NOMO-1 (cell line): ENCODE measurements around the gene WT1.
A peak's percentile ranks its signal among the peaks of the same experiment; 100 is the strongest.
"Not testable (repeated sequence)": the region's sequence is repeated elsewhere in the genome, so short reads cannot be mapped to it uniquely, and the experiment has no call there.

Experiments used
- DNase-seq, 2 experiments: peaks; one replicate each; lab custom pipeline; 2025; ENCODE audit not compliant: unreplicated experiment in 2 of 2; lab: John Stamatoyannopoulos, UW

Gene WT1

DNA sequence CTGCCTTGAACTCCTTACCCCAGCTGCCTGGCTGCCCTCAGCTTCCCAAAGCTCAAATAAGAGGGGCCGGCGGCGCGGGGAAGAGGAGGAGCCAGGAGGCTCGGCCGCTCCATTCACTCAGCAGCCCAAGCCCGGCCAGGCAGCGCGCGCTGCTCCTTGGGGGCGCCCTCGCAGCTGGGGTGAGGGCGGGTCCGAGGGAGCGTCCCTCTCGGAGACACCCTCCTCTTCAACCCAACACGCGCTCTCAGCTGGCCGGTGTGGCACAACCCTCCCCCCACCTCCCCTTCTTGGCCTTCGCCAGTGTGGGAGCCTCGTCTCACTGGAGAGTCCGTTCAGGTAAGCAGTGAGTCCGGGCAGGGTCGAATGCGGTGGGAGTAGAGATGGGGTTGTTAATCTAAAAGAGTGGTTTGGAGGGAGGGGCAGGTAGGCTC lies at the start of gene WT1:
WT1 (minus strand) TSS at position 29 of the 431 bp plus-strand sequence.
- DNase-seq, result peak in 1 of 2 experiments; percentile 16

DNA sequence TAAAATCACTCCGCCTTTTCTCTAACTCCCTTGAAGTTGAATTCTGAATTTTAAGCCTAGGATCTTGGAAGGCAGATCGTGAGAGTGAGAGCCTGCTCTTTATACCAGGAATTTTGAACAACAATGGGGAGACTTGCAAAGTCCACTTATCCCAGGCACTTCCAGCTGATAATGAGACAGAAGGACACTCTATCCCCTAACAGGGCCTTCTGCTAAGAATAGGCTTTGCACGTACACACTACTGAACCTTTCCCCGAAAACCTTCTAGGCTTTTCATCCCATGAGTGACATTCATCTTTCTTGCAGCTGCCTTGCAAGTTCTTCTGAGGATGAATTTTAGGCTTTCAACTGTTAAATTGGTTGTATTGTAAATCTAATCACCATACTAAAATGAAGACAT lies 44.0 kb upstream of the WT1 start:
- no peak for DNase-seq

DNA sequence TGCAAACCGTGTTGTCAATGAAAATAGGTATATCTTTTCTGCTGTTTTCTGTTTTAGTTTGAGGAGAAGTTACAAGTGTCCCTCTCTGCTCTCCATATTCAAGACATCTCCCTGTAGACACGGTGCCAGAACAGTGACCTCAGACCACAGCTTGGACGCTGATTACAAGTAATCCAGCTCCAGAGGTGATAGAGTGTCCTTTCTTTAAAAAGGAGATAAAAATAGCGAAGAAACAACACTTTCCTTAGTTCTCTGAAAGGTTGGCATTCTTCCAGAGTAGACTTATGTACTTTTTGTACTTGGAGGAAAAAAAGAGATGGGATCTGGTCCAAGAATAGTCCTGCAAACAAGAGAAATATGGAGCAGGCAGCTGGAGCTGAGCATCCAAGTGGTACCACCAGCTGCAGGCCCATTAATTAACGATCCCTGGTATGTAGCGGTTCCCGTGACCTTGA lies 43.0 kb upstream of the WT1 start:
- no peak for DNase-seq

DNA sequence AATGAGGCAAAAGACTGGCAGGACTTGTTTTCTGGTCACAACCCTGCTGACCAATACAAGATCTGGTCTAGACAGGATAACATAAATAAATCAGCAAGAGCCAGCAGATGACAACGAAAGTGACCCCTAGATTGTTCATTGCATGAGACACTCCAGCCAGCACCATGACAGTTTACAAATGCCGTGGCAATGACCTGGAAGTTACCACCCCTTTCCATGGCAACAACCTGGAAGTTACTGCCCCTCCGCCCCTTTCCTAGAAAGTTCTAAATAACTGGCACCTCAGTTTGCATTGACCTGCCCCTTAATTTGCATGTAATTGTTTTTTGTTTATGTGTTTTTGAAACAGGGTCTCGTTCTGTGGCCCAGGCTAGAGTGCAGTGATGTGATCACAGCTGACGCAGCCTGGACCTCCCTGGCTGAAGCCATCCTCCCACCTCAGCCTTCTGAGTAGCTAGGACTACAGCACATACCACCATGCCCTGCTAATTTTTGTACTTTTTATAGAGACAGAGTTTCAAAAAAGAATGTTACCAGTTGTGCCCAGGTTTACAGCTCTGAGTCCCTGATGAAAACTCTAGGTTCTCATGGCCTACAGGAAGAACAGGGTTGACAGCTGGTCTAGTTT lies 38.1 kb upstream of the WT1 start:
- no peak for DNase-seq

DNA sequence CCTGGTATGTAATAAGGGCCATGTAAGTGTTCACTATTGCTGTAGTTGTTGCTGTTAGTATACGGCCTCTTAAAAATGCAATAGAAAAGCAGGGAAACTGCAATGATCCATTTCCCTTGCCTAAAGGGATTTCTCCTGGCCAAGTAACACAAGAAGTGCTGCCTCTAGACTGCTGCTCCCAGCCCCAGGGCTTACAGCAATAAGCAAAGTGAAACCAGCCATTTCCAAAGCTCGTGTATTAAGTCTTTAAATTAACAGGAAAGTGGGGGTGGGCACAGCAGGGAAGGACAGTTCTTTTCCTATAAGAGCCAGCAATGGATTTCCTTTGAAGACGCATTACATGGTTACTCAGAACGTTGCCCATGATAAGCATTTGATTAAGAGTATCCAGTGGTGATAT lies 36.9 kb upstream of the WT1 start:
- no peak for DNase-seq

DNA sequence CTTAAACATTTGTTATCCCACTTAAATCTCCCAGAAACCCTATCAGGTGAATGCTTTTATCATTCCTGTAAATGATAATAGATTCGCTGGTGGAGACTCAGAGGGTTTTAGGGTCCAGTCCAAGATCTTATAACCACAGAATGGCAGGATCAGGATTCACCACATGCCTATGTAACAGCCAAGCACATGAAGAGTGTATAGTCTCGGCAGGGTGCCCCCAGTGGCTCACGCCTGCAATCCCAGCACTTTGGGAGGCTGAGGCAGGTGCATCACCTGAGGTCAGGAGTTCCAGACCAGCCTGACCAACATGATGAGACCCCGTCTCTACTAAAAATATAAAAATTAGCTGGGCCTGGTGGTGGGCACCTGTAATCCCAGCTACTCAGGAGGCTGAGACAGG lies 36.2 kb upstream of the WT1 start:
- not testable (repeated sequence) for DNase-seq

DNA sequence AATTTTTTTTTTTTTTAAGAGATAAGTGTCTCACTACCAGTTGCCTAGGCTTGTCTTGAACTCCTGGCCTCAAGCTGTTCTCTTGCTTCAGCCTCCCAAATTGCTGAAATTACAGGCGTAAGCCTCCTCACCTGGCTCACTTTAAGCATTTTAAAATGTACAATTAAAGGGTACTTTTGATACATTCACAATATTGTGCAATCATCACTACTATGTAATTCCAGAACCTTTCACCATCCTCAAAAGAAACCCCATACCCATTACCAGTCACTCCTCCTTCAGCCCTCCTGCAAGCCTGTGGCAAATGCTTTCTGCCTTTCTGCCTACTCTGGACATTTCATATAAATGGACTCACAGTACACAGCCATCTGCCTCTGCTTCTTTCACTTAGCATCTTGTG lies 34.5 kb upstream of the WT1 start:
- DNase-seq, result no peak

DNA sequence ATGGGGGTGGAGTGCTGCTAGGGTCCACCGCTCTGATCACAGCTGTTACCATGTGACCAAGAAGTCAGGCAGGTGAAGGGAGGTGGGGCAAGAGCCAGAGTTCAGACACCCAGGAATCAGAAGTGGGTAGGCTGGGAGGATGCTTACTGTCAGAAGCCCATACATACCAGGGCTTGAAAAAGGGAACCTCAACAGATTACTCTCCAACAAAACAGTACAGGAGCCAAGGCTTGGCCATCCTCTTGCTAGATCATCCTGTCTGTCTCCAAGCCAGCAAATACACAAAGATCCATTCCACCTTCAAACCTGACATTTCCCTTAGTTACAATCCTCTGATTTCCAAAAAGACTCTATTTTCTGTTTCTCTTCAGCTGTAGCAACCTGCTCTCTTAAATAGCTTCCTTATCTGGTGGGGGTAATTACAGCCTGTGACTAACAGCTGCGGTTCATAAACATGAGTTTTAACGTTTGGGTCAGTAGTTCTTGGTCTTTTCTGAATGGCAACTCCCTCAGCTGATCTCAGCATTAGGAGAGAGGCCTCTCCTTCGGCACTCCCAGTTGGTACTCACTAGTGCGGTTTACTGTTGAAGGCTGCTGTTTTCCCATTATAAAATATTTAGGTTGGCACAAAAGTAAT lies 31.1 kb upstream of the WT1 start:
- DNase-seq, result peak; percentile 82 to 92

DNA sequence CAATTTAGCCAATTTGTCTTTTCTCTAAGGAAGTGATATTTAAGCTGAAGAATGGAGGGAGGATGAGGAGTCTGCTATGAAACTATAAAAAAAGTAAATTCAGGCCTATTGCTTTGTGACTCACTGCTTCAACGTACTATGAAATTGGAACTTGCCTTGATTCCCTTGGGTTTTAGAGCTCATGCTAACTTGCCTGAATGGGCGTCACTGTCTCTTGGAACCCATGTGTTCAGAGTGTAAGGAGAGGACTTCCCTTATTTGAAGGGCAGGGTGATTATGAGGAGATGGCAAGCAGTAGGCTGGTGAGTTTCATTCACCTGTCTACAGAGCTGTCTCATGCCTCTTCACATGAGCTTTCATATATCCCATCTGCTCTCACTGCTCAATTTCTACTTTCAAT lies 28.7 kb upstream of the WT1 start:
- no peak for DNase-seq

DNA sequence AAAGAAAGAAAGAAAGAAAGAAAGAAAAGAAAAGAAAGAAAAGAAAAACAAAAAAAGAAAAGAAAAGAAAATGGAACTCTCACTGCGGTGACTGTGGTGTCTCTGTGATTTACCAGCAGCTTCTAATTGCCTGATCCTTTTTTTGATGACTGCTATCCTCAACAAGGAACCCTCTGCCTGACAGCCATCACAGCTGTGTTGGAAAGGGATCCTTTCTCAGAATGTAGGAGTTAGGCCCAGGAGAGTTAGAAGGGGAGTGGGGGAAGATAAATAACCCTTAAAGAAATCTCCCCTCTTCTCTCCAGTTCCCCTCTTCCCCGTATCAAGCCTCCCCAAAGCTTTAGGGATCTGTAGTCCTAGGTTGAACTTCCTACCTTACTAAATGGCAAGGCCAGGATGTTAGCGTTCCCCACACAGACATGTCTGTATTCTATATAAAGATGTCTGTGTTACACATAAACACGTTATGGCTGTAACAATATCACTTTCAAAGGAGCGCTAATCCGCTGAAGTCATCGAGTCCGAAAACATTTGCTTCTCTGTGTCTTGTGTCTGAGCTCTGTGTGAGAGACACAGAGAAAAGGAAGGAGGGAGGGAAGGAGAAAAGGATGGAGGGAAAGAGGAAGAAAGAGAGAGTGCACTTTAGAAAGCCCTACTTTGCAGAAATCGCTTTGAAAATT lies 26.8 kb upstream of the WT1 start:
- DNase-seq, result no peak

DNA sequence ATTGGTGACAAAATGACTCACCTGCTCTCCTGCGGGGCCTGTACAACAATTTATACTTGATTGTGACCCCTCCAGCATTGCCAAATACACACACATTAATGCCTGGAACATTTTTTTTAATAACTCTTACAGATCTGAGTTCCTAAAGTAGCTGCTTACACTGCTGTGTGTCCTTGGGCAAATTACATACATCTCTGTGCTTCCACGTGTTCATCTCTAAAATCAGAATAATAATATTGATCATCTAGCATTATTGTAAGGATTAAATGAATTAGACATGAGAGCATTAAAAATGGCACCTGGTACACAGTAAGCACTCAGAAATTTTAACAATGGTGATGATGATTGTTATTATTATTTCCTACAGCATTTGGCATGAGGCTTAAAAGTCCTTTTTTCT lies 21.5 kb upstream of the WT1 start:
- DNase-seq, result no peak

DNA sequence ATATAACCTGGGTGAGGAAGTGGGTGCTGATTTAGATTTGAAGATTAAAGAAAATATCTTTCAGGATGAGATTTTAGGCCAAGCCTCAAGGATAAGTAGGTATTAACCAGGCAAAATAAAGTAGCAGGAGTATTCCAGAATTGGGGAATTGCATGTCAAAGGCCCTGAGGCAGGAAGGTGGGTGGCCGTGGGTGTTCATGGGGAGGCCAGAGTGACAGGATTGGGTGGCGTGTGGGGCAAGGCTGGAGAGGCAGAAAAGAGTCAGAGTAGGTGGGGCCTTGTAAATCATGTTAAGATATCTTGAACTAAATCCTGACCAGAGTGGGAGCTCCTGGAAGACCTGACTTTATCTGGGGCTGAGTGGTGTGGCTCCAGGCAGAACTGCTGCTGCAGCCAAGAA lies 19.7 kb upstream of the WT1 start:
- no peak for DNase-seq

DNA sequence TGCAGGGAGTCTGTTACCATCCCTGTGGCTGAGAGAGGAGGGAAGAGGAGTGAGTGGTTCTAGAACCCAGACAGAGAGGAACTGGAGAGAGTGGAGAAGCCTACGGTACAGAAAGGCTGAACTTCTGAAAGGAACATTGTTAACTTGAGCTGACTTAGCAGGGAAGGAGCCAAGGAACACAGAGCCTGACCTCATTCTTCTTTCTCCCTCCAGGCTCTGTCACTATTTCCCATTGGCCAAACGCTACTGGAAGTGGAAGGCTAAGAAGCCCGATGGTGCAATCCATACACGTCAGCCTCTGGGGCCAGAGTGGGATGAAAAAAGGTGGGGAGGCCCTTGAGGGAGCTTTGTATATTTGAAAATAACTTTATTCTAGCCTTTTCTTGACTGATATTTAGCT lies 16.5 kb upstream of the WT1 start:
- DNase-seq, result no peak

DNA sequence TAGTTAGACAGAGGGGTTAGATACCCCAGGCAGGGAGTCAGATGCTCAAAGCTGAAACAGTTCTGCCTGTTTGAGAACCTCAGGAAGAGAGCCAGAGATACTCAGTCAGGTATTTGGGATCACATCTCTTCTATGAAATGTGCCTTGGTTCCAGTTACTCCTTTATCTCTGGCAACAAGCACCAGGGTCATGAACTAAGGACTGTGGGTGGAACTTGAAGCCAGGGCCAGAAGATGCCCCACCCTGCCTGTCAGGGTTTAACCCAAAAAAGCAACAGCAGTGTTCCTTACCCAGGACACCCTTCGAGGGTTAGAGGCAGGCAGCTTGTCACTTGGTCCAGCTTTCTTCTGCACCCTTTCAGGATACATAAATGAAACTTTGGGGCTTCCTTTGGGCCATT lies 15.0 kb upstream of the WT1 start:
- DNase-seq, result no peak

DNA sequence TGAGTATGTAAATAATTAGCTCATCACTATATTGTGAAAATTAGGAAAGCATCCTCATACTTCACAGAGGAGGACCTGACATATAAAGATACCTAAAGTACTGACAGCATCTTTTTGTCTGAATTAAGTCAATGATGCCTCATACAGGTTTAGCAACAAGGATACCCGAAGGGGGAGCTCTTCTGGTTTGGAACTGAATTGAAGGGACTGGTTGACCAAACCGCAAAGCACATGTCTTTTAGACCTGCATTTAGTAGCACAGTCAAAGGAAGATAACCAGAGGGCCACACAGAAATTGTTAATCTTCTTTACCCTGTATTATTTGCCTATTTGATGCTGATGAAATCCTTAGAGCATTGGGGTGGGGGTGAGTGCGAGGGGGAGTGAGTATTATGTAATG lies 12.9 kb upstream of the WT1 start:
- DNase-seq, result peak; percentile 18 to 29

DNA sequence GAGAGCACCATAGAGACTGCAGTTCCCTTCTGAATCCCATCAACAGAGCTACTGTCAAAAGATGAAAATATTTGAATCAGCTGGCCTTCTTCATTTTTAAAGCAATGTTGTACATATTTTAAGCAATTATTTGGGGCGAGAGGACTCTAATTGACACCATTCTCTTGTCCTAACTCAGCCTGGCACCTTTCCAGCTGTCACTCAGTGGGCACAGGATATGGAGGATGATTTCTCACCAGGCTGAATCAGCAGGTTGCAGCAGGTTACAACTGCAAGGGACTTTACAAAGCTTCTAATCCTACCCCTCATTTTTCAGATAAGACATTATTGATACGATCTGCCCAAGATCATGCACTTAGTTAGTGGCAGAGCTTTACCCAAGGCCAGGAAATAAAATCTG lies 11.9 kb upstream of the WT1 start:
- DNase-seq, result no peak

DNA sequence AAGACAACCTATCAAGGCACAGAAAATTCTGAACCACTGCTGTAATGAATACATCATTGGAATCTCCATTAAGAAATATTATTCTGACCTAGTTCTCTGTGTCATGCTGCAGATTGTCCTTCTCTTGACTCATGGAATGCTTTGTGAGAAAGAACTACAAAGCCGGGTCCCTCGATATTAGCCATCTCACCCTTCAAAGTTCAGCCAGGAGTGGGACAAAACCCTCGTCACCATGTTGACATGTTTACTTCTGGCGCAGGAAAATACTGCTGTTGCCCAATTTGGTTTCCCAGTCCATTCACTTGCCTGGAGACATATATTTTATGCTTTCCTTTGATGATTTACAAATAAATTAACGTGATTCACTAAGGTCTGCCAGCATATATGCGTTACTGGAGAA lies 10.9 kb upstream of the WT1 start:
- DNase-seq, result no peak

DNA sequence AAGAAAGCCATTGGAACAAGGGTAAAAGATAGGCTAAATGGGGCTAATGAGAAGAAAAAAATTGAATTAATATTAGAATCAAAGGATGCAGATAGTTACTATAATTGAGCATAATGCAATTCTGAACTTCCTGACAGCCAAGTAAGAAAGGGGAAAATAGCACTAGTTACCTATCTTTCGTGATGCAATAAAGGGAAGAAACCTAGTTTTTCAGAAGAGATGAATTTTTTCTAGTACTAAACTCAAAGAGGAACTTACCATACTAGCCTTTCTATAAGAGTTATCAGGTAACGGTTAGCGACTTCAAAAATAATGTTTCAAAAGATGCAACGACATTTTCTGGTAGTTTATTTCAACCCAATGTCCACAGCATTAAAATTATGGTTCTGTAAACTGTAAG lies 8.8 kb upstream of the WT1 start:
- DNase-seq, result peak in 1 of 2 experiments; percentile 61

DNA sequence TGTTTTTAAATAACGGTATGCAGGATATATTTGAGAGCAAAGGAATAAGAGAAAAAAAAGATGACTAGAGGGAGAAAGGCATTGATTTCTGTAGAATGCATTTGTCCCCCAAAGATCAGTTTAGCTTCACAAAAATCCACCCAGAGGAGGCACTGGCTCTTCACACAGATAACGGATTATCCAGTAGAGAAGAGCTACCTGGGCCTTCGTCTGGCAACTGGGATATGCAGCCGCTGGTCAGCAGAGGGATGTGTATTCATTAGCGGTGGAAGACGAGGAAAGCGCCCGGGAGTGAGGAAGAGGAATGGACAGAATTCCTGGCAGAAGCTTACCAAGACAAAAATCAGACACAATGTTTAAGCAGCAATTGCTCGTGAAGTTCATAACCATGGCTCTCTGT lies 5.6 kb upstream of the WT1 start:
- DNase-seq, result no peak

DNA sequence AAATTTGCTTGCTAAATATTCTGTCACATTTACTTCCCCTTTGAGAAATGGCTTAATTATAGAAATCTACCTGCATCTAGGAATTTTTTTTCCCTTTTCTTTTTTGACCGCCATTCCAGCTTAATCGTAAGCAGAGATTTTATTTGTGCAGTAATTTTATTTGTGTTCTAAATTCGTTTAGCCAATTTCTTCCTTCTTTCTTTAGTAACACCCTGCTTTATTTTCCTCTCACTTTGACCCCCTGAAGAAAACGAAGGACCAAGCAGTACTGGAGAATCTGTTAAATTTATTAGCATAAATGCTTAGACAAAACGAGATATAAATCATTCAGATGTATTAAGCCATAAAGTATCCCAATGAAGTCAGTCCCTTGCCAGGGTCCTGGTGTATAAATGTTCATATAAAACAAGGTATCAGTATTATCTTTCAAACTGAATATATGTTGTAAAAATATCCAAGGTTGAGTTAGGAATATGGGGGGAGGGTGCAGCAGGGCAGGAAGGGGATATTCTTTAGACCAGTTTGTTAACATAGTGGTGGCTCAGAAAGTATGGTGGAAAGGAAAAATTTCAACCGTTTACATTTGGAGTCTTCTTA lies 5.1 kb upstream of the WT1 start:
- DNase-seq, result no peak

DNA sequence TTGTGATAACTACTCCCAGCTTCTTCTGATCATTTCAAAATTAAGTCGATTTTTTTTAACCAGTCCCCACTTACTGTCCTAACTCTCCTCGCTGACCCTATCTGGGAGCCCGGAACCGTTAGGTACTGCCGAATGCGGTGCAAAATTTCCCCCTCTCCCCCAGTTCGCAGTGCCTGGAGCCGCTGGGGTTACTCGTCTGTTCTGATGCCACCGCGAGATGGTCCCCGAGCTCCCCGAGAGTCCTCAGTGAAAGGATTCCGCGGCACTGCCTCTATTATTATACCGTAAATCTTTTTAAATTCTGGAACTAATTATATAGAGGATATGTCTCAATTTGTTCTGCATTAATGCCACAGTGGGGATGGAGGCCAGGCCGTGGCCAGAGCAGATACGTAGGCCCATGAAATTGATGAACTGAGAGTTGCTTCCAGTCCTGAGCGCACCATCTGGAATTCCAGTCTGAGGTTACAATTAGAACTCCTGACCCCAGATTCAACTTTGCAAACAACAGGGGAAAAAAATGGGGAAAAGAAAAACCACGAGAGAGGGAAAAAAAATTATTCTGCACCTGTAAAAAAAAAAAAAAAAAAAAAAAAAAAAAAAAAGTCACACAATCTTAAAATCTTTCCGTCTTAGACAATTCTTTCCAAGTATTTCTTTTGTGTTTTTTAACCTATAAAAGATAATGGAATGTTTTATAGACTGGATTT lies 4.3 kb upstream of the WT1 start:
- DNase-seq, result no peak
